GM18511 (cell line): ENCODE measurements around the gene BGN.

ENCODE experiments used
- ATAC-seq: cut with Tn5 transposase; IDR thresholded peaks from one replicate; pipeline ENCODE4 v1.9.1; 2021; ENCODE audit warnings: mild to moderate bottlenecking, moderate library complexity; ENCODE audit not compliant: unreplicated experiment

The BGN gene

GRCh38 chrX:153524234-153524633 lies 29.5 kb downstream of the BGN start:
- ATAC-seq = no peak

GRCh38 chrX:153525451-153525850 lies 30.7 kb downstream of the BGN start:
- no peak for ATAC-seq

- no peak for ATAC-seq
These were observed 31.3 kb downstream of the BGN start for GRCh38 chrX:153526042-153526441.

- ATAC-seq = no peak
These were observed 32.0 kb downstream of the BGN start for GRCh38 chrX:153526801-153527200.

GRCh38 chrX:153527208-153527607 lies 32.4 kb downstream of the BGN start:
- ATAC-seq = no peak

- ATAC-seq = no peak
These were observed 35.8 kb downstream of the BGN start for GRCh38 chrX:153530411-153531129.

- ATAC-seq = no peak
These were observed 38.3 kb downstream of the BGN start for GRCh38 chrX:153533091-153533490.

GRCh38 chrX:153537080-153537479 lies 42.3 kb downstream of the BGN start:
- ATAC-seq = no peak

GRCh38 chrX:153537526-153538295 lies 42.9 kb downstream of the BGN start:
- ATAC-seq = no peak

GRCh38 chrX:153538424-153538823 lies 43.6 kb downstream of the BGN start:
- no peak for ATAC-seq

GRCh38 chrX:153539171-153539978 lies 44.6 kb downstream of the BGN start:
- ATAC-seq = peak; percentile 72

GRCh38 chrX:153539979-153540358 lies 45.2 kb downstream of the BGN start:
- ATAC-seq = peak; percentile 13

GRCh38 chrX:153544727-153545126 lies 49.9 kb downstream of the BGN start:
- no peak for ATAC-seq

- no peak for ATAC-seq
These were observed 51.6 kb downstream of the BGN start for GRCh38 chrX:153546386-153546785.

GRCh38 chrX:153547195-153547594 lies 52.4 kb downstream of the BGN start:
- ATAC-seq = no peak

- no peak for ATAC-seq
These were observed 54.5 kb downstream of the BGN start for GRCh38 chrX:153549231-153549630.

- no peak for ATAC-seq
These were observed 55.0 kb downstream of the BGN start for GRCh38 chrX:153549807-153550206.

- no peak for ATAC-seq
These were observed 56.4 kb downstream of the BGN start for GRCh38 chrX:153551135-153551534.

- no peak for ATAC-seq
These were observed 59.9 kb downstream of the BGN start for GRCh38 chrX:153554519-153555167.

GRCh38 chrX:153556767-153557166 lies 62.0 kb downstream of the BGN start:
- ATAC-seq = no peak
